Mucosa of gallbladder (tissue), 1 donor: ENCODE data around the gene TMEM95. TPM values are rescaled to one million over a fixed set of nuclear protein-coding genes. Genes with fewer than 3 reads are reported as not detected.

Experiments used
- DNase-seq: peaks from one replicate; pipeline ENCODE4 v3.0.0-alpha.2; 2020; ENCODE audit warnings: low spot score
- total RNA-seq: library from RNA; stranded (reverse); gene quantifications from one replicate; pipeline ENCODE4 v1.2.1, GENCODE V29; 2021
- donor health status: DM: no; HTN: no; CAD: no.

Gene TMEM95
- total RNA-seq, 1 donor from 2014 or later: not detected

DNA sequence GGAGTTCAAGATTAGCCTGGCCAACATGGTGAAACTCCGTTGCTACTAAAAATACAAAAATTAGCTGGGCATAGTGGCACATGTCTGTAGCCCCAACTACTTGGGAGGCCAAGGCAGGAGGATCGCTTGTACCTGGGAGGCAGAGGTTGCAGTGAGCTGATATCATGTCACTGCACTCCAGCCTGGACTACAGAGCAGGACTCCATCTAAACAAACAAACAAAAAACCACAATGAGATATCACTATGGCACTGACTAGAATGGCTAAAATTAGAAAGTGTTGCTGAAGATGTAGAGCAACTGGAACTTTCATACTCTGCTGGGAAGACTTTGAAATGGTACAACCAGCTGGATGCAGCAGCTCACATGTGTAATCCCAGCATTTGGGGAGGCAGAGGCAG is 19.4 kb downstream of the TMEM95 start:
- no peak for DNase-seq

GRCh38 chr17:7379134-7379533 is 24.2 kb downstream of the TMEM95 start:
- no peak for DNase-seq

- peak; percentile 58 for DNase-seq
Measured at GRCh38 chr17:7380321-7380720, 25.4 kb downstream of the TMEM95 start.

DNA sequence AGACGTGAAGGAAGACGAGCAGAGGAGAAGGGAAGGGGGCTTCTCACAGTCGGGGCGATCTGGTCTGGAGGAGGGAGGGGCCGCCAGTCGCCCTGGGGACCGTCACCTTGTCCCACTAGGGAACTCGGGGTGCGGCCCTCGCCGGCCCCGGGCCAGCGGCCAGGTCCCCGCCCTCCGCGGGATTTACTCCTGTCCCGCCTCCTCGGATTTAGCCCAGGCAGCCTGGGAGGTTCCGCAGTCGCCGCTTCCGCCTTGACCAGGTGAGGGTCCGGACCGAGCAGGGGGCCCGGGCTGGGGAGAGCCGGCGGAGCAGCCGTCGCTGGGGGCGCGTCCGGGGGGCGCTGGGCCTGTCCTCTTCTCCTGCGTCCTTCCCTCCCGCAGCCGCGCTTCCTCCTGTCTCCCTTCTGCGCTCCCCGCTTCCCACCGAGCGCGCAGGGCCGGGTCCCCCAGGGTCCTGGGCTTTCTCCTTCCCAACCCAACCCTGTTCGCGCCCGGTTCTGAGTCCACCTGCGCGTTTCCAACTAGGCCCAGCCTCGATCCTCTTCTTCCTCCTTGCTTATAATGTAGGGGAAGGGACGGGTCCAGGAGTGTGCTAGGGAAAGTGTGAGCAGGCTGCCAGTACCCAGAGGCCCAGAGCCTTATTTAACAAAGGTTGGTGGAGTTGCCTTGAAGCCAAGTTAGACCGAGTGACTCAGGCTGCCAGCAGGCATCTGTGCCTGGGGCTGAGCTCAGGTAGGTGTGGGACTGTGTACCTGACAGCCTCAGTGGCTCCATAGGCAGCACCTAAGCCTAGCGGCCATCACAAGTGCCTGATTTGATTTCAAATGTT is 26.1 kb downstream of the TMEM95 start, which contains the start of gene TNK1:
TNK1 (plus strand) TSS at position 235 of the 829 bp plus-strand sequence. CDS start 1,838 bp downstream, outside the sequence.
- peak; percentile 46 for DNase-seq

DNA sequence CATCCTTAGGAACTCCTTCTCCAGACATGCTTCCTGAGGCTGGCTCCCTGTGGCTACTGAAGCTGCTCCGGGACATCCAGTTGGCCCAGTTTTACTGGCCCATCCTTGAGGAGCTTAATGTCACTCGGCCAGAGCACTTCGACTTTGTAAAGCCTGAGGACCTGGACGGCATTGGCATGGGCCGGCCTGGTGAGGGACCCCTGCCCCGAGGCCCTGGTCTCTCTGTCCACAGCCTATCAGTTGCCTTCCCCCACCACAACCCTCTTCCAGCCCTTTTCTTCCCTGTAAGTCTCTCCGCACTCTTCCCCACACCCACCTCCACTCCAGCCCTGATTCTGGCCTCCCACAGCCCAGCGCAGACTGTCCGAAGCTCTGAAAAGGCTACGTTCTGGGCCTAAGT is 27.9 kb downstream of the TMEM95 start:
- no peak for DNase-seq

DNA sequence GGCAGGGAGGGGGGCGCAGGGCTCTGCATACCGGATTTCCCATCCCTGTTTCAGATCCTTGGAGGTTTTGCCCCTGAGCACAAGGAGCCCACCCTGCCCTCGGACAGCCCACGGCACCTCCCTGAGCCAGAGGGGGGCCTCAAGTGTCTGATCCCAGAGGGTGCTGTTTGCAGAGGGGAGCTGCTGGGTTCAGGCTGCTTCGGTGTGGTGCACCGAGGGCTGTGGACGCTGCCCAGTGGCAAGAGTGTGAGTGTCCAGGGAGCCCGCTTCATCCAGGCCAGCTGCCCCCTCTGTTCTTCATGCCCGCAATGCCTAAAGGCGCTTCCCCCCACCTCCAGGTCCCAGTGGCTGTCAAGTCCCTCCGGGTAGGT is 28.4 kb downstream of the TMEM95 start:
- no peak for DNase-seq

DNA sequence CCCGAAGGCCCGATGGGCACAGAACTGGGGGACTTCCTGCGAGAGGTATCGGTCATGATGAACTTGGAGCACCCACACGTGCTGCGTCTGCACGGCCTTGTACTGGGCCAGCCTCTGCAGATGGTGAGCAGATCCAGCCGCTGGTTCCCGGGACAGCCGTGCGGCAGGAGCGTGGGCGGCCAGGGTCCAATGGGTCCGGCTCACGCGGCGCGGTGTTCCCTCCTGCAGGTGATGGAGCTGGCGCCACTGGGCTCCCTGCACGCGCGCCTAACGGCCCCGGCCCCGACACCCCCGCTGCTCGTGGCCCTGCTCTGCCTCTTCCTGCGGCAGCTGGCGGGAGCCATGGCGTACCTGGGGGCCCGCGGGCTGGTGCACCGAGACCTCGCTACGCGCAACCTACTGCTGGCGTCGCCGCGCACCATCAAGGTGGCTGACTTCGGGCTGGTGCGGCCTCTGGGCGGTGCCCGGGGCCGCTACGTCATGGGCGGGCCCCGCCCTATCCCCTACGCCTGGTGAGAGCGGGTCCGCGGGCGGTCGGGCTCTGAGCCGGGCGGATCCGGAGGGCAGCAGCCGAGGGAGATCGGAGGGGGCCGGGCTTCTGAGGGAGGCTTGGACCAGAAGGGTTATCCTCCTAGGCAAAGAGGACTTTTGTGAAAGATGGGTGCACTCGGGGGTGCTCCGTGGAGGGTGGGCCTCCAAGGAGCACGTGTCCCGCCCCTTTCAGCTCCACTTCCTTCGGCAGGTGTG is 29.0 kb downstream of the TMEM95 start:
- DNase-seq: peak; percentile 23

- DNase-seq: no peak
Measured at GRCh38 chr17:7384489-7385081, 29.6 kb downstream of the TMEM95 start.

DNA sequence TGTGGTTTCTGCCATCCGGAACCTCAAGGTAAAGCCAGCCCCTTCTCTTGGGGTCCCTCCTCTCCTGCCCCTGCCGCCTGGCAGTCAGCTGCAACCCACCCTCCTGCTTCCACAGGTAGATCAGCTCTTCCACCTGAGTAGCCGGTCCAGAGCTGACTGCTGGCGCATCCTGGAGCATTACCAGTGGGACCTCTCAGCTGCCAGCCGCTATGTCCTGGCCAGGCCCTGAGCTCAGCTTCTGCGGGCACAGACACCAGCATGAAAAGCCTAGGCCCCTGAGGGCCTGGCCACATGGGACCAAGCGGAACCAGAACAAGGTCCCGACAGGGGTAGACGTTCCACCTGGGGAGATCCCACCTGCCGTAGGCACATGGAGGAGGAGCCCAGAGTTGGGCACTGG is 33.9 kb downstream of the TMEM95 start:
- DNase-seq: no peak

DNA sequence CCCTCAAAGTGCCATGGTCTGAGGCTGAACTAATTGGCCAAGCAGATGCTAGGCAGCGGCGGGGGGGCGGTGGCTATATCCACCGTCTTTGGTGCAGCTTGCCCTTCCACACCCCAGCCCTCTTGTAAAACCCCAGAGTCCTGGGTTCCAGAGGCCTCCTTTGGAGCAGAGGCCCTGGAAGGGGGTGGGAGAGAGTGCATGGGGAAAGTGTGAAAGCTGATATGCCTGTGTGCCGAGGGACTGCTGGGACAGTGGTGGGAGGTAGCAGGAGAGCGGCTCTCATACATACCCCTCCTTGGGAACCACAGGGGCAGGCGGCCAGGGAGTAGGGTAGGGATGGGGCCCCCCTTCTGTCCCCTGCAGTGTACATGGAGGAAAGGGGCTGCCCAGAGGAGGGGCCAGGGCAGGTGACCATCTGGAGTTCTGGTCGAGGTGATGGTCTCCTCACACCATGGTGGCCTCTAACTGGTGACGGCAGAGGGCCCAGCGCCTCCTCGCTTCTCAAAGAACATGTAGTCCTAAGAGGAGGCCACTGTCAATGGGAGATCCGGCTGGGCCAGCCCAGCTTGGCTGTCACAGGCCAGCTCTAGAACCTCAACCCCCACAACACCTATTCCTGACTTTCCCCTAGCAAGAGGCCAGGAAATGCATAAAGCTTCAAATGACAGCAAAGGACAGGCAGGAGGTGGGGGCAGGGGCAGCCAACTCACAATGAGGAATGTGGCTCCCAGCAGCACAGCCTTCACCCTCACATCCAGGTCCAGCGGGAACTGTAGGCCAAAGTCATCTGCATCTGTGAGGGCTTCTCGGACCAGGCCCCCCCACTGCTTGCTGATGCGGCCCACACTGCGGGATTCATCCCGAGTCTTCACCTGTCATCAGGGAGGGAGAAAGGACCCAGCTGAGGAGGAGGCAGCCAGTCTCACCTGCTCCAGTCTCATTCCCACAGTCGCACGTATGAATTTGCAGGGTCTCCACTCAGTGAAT is 35.3 kb downstream of the TMEM95 start:
- no peak for DNase-seq

- no peak for DNase-seq
Measured at GRCh38 chr17:7391307-7391706, 36.4 kb downstream of the TMEM95 start.

DNA sequence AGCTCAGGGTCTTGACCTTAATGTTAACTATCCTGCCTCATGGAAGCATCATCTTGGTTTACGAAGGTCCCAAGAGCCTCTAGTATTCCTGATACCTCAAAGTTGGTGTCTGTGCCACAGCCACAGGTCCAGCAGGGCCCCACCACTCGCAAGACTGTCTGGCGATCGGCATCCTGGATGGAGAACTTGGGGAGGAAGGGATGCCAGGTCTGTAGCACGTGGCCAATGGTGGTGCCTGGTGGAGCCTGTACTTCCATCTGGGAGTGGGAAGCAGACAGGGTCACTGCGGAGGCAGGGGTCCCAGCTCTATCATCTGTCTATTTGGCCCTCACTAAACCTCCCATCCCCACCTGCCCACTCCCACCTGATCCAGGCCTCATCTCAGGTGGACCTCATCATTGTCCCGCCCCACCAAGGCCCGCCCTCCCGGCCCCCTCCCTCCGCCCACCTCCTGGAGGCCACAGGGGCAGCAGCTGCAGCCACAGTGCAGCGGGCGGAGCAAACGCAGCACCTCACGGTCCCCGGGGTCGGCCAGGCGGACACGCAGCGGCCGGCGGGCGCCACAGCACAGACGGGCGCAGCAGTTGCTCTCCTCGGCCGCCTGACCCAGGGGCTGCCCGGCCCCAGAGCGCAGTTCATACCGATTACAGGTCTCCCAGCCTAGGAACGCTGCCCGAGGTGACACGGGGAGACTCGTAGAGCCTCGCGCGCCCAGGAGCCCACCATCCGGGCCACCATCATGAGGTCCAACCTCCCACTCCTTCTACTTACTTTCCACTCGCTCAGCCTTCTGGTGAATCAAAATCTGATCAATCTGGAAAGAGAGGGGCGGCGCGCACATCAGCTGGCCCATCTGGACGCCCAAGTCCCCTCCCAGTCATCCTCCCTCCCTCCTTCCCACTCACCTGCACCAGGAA is 38.0 kb downstream of the TMEM95 start:
- DNase-seq: no peak

DNA sequence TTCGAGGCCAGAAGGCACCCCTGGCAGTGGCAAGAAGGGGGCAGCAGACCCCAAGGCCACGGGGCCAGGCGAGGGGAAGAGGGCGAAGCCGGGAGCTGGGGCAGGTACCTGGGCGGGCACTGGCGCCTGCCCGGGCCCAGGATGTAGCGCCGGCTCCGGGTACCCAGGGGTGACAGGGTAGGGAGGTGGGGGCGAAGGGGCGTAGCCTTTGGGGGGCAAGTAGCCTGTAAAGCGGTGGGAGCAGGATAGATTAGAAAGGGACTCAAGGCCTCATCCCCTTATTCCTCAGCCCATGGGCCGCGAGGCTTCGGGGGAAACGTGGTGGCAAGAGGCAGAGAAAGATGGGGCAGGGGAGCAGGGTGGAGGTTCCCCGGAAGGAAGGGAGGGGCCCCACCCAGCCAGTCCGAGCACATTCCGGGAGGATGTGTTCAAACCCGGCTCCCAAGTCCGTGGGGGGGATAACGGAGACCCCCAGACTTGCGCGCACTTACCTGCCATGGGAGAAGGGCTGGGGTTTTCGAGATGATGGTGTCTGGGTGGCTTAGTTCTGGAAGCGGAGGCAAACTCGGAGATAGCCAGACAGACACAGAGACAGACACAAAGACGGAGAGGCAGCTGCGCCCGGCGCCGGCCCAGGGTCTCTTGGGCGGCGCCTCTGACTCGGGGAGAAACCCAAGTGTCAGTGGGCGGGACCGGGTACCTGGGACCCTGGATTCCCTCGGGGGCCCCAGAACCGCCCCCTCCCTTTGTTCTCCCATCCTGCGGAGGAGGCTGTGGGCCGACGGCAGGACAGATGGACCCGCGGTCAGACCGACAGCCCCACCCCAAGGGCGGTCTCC is 38.9 kb downstream of the TMEM95 start:
- DNase-seq: no peak

- peak; percentile 87 for DNase-seq
Measured at GRCh38 chr17:7394452-7395191, 39.7 kb downstream of the TMEM95 start, which contains the start of gene PLSCR3. Gene PLSCR3 (minus strand): TSS chr17:7394525. CDS start chr17:7394110, 415 bp downstream.

- DNase-seq: no peak
Measured at GRCh38 chr17:7396147-7396546, 41.2 kb downstream of the TMEM95 start.

DNA sequence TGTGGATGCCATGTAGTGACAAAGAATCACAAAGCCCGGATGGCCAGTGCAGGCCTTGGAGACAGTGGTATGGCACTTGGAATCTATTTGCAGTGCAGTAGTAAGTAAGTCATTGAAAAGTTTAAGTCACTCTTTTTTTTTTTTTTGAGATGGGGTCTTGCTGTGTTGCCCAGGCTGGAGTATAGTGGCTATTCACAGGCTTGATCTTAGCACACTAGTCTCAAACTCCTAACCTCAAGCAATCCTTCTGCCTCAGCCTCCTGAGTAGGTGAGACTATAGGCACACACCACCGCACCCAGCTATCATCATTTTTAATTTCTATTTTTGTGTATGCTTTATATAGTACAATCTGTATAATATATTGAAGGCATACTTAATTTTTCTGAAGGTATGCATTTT is 43.7 kb downstream of the TMEM95 start:
- DNase-seq: no peak

DNA sequence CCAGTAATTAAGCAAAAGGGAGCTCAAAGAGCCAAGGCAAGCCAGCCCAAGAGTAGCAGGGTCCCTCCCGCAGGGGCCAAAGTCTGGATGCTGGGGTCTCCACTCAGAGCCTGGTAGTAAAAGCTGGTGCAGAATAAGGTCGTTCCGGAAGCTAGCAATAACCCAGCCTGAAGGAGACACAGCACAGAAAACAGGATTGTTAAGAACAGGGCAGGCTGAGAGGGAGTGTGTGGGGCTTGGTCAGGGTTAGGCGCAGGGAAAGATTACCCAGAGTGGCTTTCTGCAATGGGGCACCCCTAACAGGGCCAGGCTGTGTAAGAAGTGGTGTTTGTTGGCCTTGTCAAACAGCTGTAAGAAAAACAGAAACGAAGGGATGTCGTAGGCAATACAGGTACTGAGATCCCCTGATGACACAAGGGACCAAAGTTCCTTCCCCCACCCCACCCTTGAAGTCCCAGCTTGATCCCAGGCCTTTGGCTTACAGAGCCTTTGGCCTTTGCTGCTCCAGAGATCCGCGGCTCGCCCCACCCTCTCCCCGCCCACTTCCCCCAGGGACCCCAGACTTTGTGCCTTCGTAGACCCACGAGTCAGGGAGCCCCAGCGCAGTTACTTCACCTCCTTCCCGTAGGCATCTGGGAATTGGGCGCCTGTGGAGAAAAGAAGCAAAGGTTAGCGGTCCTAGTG is 48.2 kb downstream of the TMEM95 start:
- peak; percentile 27 for DNase-seq

GRCh38 chr17:7403727-7403976 is 48.7 kb downstream of the TMEM95 start:
- DNase-seq: no peak
